ENCODE data around the gene LILRA1.

DNA sequence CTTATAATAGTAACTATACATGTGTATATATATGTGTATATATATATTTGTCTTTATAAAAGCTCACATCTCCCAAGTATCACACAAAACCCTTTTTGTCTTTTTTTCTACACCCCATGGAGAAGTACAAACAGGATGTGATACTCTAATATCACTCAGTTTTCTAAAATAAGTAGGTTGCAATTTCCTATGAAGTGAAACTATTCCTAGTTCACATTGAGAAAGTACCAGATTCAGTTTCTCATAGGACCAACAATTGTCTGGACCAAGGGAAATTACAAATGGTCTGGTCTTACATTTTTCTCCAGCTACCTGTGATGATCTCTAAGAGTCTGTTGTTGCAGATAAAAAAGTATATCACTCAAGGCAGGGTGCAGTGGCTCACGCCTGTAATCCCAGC lies 19.0 kb downstream of the LILRA1 start:
- TF ChIP-seq, protein P1, sequence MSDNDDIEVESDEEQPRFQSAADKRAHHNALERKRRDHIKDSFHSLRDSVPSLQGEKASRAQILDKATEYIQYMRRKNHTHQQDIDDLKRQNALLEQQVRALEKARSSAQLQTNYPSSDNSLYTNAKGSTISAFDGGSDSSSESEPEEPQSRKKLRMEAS (IDR thresholded peaks at IDR 0.05; ENCODE audit: low read depth, low read length), result no peak
- no peak for TF ChIP-seq EED (IDR thresholded peaks at IDR 0.05; ENCODE audit: low read depth)
- no peak for TF ChIP-seq SIX5 (IDR thresholded peaks at IDR 0.05; ENCODE audit: low read depth, low read length, severe bottlenecking)
- TF ChIP-seq, protein P2, sequence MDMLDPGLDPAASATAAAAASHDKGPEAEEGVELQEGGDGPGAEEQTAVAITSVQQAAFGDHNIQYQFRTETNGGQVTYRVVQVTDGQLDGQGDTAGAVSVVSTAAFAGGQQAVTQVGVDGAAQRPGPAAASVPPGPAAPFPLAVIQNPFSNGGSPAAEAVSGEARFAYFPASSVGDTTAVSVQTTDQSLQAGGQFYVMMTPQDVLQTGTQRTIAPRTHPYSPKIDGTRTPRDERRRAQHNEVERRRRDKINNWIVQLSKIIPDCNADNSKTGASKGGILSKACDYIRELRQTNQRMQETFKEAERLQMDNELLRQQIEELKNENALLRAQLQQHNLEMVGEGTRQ (IDR thresholded peaks at IDR 0.05; ENCODE audit: borderline replicate concordance, low read depth, low read length), result no peak
- TF ChIP-seq, protein P3, sequence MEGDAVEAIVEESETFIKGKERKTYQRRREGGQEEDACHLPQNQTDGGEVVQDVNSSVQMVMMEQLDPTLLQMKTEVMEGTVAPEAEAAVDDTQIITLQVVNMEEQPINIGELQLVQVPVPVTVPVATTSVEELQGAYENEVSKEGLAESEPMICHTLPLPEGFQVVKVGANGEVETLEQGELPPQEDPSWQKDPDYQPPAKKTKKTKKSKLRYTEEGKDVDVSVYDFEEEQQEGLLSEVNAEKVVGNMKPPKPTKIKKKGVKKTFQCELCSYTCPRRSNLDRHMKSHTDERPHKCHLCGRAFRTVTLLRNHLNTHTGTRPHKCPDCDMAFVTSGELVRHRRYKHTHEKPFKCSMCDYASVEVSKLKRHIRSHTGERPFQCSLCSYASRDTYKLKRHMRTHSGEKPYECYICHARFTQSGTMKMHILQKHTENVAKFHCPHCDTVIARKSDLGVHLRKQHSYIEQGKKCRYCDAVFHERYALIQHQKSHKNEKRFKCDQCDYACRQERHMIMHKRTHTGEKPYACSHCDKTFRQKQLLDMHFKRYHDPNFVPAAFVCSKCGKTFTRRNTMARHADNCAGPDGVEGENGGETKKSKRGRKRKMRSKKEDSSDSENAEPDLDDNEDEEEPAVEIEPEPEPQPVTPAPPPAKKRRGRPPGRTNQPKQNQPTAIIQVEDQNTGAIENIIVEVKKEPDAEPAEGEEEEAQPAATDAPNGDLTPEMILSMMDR (IDR thresholded peaks at IDR 0.05 in 2 of 3, conservative IDR thresholded peaks at IDR 0.05 in 1 of 3; ENCODE audit: control insufficient read depth in 2 of 3, extremely low read depth in 1 of 3, insufficient read depth in 1 of 3, low read depth in 3 of 3, low read length in 3 of 3), result no peak
- TF ChIP-seq, protein P4, sequence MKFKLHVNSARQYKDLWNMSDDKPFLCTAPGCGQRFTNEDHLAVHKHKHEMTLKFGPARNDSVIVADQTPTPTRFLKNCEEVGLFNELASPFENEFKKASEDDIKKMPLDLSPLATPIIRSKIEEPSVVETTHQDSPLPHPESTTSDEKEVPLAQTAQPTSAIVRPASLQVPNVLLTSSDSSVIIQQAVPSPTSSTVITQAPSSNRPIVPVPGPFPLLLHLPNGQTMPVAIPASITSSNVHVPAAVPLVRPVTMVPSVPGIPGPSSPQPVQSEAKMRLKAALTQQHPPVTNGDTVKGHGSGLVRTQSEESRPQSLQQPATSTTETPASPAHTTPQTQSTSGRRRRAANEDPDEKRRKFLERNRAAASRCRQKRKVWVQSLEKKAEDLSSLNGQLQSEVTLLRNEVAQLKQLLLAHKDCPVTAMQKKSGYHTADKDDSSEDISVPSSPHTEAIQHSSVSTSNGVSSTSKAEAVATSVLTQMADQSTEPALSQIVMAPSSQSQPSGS (IDR thresholded peaks at IDR 0.05; ENCODE audit: low read length), result no peak
- no peak for TF ChIP-seq TAF1 (IDR thresholded peaks at IDR 0.05; ENCODE audit: borderline replicate concordance, low read depth, low read length)
- no peak for TF ChIP-seq JUND (IDR thresholded peaks at IDR 0.05; ENCODE audit: low read depth, low read length)
- TF ChIP-seq MYC (IDR thresholded peaks at IDR 0.05; ENCODE audit: insufficient read depth, insufficient read length, insufficient replicate concordance, low read length, severe bottlenecking), result no peak
- 0 out of 2 replicates have a peak, but pooled peaks have one; percentile 29 for TF ChIP-seq DPF2 (IDR thresholded peaks at IDR 0.05)
- TF ChIP-seq EZH2 (IDR thresholded peaks at IDR 0.05; ENCODE audit: borderline replicate concordance, control insufficient read depth, low read depth, low read length), result no peak

Measured in GM12878 (cell line).